Endometrial microvascular endothelial cells (primary cell): ENCODE data around the gene KTN1. TPM values are rescaled to one million over a fixed set of nuclear protein-coding genes. Genes with fewer than 3 reads are reported as not detected.

Experiments used
- in situ Hi-C: cut with HindIII; loops from 2 replicates; pipeline ENCODE4 v1.10.0; 2017; ENCODE audit warnings: low sequenced_read_pairs, low pct_unique_long_range_greater_than_20kb; ENCODE audit errors: inconsistent ontology term
- total RNA-seq: library from RNA; depleted of rRNA; stranded (reverse); fragments of >200 nt; gene quantifications from one replicate; pipeline ENCODE4 v1.2.3, GENCODE V29; 2015; ENCODE audit errors: inconsistent ontology term

The KTN1 gene
- total RNA-seq, 1 donor from 2014 or later = 84.7 TPM

GRCh38 chr14:55702511-55702910 lies 122.5 kb downstream of the KTN1 start:
- in situ Hi-C loops = no loop called here

GRCh38 chr14:55704654-55705053 lies 124.6 kb downstream of the KTN1 start:
- in situ Hi-C loops = no loop called here

DNA sequence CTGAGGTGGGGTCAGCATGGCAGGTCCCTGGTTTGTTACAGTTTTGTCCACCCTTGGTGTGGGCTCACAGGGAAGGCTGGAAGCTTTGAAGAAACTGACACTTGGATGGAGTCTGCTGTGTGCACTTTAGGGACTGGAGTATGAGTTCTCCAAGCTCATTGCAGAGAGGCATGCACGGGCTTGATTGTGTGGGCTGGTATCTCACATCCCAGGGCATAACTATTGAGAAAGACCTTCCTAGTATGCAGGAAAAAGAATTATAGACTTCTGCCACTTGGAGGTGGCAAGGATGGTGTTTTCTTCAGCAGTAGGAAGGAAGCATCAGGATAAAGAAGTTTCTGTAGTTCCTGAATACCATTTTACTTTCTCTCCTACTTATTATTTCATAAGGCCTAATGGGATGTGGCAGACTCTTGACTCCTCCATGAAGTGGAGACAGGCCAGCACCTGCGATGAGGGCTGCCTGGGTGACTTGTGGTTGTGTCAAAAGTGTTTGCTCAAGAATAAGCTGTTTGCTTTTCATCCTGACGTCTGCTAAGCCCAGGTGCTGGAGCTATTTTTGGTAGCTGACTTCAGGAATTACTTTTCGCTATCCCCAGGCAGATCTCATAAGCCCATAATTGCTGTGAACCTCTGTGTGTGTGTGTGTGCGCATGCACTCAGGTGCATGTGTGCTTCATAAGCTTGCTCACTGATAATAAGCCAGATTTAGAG lies 125.8 kb downstream of the KTN1 start:
- in situ Hi-C loops = no loop called here

DNA sequence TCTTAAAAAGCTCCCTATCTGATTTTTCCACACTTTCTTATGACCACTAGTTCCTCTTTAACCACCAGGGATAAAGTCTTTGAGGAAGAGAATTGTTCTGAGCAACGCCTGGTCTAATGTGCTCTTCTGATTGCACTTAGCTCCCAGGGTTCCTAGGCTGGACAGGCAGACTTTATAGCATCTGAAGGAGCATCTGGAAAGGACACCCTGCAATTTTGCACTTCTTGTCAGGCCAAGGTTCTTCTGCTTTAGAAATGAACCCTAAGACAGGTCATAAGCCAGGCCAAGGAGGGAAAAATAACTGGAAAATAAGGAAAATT lies 126.3 kb downstream of the KTN1 start:
- in situ Hi-C loops = no loop called here

DNA sequence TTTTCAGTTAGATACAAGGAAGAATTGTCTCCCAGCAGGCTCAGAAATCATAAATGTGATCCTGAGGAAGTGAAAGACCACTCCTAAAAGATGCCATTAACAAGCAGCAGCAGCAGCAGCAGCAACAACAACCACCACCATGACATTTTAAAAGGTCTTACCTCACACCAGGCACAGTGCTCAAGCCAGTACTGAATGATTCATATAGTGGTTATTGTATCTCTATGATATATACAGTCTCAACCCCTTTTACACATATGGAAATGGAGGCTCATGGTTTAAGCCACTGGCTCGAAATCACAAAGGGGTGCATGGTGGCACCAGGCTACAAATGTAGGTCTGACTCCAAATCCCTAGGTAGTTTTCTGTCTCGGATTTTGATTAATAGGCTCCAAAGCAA lies 126.9 kb downstream of the KTN1 start:
- in situ Hi-C loops = no loop called here

DNA sequence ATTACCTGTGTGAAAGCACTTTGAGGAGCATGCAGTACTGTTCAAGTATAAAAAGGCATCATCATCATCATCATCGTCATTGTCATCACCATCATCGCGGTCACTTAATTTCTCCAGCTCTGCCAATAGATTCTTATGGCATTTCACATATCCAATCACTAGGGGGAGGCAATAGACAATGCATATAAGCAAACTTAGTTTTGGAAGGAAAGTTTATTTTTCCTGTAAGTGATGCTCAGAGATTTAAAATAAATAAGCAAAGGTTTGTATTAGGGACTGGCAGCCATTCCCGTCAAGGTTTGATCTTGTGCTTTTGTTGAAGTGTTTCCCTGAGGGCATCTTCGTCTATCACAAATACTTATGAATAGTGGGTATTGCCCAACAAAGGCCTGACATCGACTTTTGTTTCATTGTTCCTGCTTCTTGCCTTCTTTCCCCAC lies 127.4 kb downstream of the KTN1 start:
- in situ Hi-C loops = no loop called here

DNA sequence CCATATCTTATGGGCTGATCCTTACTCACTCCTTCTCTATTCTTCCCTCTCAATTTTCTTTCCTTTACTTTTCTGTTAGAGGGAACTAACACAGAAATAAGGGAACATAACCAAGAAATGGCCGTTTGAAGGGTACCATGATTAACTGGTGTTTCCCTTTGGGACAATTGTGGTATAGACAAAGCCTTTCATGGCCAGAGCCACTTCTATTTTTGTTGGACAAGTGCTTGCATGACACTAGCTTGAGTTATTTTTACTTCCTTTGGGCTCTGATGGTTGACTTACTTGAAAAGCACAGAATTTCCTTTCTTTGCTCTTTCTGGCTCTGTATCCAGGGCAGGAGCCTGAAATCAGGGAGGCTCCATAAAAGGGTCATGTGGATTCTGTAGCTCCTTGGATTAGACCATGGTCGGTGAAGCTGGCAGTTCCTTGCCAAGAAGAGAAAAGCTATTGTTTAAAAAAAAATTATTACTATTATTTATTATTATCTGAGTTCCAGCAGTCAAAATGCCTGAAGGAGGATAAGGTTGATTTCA lies 130.6 kb downstream of the KTN1 start:
- in situ Hi-C loops = no loop called here

DNA sequence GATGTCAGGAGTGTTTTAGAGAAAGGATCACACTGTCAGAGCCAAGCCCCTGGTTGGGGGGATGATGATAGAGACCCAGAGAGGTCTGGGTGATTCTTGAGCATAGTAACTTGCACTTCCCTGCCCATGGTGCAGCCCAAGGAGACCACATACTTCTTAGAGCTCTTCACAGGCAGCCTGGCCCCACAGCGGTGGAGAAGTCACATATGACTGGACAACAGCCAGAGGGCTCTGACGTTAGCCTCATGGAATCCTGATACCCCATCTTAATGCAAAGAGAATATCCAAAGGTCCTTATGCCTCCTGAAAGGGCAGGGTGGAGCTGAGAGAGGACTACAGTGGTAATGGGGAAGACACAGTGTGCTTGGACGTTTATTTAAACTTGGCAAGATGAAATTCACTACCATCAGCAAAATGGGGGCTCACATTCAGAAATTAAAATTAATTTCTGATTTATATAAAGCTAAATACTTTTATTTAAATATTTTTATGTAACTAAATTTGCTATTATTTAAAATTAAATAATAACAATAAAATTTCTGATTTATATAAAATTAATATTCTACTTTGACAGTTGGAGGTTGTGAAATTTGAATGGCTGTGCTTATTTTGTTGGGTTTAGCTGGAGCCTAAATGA lies 131.3 kb downstream of the KTN1 start:
- in situ Hi-C loops = no loop called here

DNA sequence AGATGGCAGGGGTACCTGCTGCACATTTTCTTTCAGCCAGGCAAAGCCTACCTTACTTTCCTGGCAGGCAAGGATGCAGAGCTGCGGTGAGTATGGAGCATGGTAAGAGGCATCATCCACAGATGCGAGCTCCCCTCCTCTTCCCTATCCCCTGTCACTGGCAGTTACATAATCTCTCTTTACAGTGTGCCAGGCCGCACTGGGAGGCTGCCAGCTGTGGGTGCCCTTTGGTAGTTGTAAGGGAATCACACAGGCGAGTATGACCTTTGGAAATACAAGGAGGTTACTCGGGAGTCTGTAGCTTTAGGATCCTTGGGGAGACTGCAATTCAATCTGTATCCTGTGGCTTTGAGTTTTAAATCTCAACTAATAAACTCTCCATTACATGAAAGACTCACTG lies 132.5 kb downstream of the KTN1 start:
- in situ Hi-C loops = no loop called here

- in situ Hi-C loops = no loop called here
Observed at GRCh38 chr14:55713486-55713885, 133.5 kb downstream of the KTN1 start.

- in situ Hi-C loops = no loop called here
Observed at GRCh38 chr14:55715889-55716288, 135.9 kb downstream of the KTN1 start.

- in situ Hi-C loops = no loop called here
Observed at GRCh38 chr14:55717621-55718020, 137.6 kb downstream of the KTN1 start.

- in situ Hi-C loops = no loop called here
Observed at GRCh38 chr14:55718551-55718950, 138.5 kb downstream of the KTN1 start.

GRCh38 chr14:55720796-55721195 lies 140.8 kb downstream of the KTN1 start:
- in situ Hi-C loops = no loop called here

DNA sequence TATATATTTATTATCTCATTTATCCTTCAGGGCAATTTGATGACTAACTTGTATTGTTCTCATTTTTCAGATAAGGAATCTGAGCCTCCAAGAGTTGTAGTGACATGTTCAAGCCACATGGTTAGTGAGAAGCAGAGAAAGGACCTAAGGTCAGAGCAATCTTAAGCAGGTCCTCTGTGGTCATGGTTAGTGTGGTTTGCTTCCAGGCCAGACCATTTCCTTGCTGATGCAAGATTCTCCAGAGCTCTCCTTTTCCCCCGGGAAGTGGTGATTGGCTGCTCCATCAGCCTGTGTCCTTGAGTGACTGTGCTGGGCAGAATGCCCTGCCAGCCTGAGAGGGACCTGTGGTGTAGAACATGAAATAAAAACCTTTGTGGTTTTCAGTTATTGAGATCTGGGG lies 141.3 kb downstream of the KTN1 start:
- in situ Hi-C loops = no loop called here

DNA sequence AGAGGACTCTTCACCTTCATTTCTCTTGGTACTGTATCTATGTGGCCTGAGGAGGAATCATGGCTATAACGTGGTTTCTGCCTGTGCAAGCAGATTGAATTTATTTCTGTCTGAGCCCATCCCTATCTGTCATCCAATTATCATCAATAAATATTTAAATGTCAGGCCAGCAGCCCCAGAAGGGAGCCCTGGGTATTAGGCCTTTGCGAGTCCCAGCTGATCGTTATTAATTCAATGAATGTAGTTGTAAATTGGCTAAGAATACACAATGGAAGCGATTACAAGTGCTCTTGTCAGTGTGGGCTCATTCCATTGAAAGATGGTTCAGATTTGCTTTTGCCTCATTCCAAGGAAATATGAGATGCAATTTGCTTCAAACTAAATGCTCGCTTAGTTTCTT lies 142.0 kb downstream of the KTN1 start:
- in situ Hi-C loops = no loop called here

GRCh38 chr14:55724736-55725135 lies 144.7 kb downstream of the KTN1 start:
- in situ Hi-C loops = loop anchor here (25.0 kb wide), 1 partner anchor 613 kb away; no protein-coding TSS in a partner anchor

GRCh38 chr14:55730592-55731310 lies 150.7 kb downstream of the KTN1 start:
- in situ Hi-C loops = loop anchor here (25.0 kb wide), 1 partner anchor 607 kb away; no protein-coding TSS in a partner anchor

DNA sequence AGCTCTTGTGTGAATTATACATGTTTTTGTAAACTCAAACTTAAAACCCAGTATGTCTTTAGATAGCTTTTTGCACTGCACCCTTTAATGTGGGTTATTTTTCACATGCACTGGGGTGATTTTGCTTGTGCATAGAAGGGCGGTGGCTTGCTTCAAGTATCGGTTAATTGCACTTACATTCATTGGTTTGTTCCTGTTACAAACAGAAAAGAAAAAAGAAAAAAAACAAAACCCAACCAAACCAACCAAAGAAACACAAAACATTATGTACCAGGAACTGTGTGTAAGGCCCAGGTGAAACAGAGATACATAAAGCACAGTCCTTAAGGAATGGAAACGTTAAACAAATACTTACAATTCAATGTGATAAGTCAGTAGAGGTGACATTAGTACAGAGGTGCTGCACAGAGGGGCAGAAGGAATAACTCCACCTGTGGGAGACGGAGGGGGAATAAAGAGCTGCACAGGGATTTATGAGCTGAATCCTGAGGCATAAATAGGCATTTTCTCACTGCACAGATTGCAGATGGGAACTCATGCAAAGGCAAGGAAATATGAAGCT lies 151.4 kb downstream of the KTN1 start:
- in situ Hi-C loops = loop anchor here (25.0 kb wide), 1 partner anchor 606 kb away; no protein-coding TSS in a partner anchor
